IPS DF 4.7 (cell line): ENCODE measurements around the gene EXT2.

ENCODE experiments used
- DNase-seq: peaks from one replicate; pipeline ENCODE4 v3.0.0-alpha.2; 2013; ENCODE audit warnings: low spot score; ENCODE audit errors: extremely low read depth

EXT2 gene

DNA sequence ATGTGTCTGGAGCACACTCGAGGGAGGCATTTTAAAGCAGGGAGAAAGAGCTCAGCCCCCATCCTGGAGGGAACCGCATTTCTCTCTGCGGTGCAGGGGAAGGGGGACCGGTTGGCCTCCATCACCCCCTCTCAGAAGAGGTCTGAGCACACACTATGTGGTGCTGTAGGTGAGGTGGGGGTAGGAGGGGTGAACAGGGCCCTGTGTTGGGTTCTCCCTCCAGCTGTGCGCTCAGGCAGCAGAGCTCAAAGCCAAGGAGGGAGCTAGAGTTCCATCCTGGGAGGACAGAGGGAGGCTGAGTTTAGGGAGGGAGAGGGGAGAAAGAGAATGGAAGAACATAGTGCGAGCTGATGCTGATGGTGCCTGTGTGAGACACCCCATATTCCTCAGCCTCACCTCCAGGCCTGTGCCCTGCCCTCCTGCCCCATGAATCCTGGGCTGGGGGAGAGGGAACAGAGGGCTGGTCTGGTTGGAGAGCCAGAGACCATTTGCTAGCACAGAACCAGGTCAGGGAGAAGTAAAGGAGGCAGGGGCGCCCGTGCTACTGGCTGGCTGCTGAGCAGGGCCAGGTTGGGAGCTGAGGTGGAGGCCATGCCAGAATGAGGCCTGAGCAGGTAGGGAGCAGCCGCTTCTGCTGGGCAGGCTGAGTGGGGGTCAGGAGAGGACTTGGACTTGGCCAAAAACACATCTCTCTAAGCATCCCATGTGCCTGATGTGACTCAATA lies 170.7 kb downstream of the EXT2 start:
- DNase-seq: no peak

DNA sequence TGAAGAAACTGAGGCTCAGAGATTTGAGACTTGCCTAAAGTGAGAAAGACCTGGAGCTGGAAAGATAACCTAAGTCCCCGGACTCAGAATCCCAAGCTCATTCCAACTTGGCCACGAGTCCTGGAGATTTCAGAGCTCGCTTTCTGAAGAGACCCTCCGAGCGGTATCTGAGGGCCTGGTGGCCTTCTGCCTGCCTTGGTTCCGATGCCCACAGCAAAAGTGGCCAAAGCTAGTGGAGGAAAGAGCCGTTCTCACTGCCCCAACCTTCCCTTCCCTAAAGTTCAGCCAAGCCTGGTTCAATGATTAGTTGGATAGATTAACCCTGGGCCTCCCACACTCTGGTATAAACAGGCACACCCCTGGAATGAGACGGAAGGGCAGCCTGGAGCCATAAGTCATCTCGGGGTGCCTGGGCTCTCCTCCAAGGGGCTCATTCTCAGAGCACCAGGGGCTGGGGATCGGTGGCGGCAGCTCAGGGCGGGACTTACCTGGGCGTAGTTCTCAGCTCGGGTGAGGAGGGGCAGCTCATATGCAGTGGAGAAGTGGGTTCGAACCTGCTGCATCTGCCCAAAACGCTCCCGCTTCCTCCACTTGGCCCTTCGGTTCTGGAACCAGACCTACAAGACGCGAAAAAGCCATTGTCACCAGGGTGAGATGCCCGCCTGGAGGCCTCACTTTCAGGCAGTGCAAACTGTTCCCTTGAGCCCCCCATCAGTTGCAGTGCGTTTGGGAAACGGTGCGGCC lies 171.7 kb downstream of the EXT2 start:
- DNase-seq: no peak

DNA sequence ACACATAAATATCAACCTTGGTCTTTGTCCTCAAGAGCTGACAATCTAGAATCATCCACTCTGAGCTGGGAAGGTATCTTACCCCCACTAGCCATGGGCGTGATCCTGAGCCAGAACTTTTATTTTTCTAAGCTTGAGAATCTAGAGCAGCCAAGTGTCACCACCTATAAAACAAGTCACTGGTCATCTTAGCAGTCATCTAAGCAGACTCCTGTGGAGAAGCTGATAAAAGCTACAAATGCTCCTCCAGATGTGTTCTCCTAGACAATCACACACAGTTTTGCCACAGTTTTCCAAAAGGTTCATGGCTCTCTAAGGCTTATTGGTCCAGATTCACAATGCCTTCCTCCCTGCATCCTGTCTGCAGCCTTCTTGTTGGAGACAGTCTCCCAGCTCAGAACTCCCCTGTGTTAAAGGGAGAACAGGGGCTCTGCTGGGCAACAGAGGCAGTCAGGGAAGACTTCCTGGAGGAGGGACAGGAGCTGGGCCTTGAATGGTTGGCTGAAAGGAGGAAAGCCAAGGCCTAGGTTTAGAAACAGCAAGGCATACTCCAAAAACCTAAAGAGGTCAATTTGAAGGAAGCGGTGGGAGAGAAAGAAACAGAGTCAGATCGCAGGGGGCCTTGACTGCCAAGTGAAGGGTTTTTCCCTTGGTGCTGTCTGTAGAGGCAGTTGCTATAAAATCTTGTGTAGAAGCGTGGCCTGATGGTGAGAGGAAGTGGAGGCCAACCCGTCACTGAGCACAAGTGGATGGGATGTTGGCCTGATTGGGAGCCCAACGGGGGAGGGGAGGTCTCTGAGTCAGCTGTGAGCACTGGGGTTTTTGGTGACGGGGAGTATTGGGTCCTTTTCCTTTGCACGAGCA lies 172.5 kb downstream of the EXT2 start:
- DNase-seq: no peak

DNA sequence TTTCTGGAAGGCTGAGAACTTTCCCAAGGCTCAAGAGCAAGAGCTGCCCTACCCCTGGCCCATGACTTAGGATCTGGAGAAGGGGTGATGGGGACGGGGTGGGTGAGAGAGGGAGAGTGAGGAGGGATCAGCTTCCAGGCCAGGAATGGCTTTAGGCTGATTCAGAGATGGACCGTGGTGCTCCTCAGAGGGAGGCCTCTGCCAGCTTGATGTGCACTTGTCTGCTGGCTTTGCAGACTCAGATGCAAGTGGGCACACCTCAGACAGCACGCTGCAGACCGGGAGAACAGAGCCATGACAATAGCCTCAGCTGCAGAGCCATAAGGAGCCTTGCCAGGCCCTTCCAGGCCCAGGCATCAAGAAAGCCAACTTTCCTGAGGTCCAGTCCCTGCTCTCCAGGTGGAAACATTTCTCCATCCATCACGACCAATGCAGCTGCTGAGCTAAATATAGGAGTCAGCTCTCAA lies 173.2 kb downstream of the EXT2 start:
- no peak for DNase-seq

DNA sequence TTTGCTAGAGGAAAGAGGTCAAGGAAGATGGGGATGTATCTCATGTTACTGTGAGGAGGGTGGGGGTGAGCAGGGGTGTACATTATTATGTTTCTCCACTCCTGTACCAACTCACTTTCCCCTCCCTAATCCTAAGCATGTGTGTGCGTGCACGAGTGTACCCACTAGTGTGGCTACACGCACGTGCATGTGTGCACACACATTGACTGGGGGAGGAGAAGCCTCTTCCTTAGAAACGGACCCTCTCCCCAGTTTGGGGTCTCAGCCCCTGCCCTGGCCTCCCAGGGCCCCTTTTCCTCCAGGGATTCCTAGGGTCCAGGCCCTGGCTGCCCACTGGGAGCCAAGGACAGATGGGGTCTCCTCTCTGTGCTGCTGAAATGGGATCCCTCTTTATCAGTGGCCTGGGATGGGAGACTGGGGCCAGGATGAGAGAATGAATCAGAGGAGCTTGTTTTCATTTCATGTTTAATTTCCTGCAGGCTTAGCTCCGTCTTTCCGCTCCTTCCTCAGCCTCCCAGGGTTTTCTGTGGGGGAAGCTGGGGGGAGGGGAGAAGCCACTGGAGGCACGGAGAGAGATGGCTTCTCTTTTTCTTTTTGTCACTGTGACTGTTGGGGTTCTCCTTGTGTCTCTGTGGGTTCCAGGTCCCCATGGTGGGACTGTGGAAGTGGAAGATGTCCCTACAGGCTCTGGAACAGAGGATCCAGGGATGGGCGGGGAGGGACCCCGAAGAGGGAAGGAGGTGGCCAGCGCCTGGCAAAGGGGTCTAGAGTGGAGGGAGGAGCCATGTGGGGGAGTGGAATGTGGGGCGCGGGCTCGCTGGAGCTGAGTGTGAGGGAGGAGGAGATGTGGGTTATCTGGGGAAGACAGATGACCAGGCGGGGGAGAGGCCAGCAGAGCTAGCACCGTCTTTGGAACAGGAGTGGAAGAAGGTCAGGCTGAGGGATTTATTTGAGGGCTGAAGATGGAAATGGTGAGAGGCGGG lies 174.2 kb downstream of the EXT2 start:
- no peak for DNase-seq

DNA sequence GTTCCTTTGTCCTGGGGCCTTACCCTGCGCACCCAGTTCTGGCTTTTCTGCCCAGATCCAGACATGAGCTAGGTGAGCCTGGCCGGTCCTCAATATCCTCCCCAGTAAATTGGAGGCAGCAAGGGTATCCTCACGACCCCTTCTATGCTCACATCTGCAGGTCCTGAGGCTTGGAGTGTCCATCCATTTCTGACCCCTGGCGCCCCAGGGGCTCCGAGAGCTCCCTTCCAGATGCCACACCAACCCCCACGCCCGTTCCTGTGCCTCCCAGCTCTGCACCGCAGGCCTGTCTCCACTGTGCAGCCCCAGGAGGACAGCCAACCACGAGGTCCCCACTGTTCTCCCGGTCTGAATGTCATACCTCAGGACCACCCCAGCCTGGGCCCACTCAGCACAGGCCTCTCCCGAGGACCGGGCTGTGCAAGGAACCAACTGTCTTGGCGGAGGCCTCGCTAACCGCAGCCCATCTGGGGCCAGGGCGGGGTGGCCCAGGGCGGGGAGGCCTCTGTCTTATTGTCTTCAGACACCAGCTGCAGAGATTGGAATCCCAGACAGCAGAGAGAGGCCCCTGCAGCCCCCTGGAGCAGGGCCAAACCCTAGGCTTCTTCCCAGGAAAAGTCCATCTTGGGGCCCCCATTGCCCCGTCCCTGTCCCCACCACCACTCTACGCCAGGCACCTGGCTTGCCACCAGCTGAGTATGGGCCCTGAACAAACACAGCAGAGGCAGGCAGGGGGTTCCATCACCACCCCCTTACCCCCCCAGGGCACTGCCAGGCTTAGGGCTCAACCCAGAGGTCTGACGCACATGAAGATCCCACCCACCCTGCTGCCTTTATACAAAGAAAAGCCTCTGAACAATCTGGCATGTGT lies 175.2 kb downstream of the EXT2 start:
- no peak for DNase-seq

DNA sequence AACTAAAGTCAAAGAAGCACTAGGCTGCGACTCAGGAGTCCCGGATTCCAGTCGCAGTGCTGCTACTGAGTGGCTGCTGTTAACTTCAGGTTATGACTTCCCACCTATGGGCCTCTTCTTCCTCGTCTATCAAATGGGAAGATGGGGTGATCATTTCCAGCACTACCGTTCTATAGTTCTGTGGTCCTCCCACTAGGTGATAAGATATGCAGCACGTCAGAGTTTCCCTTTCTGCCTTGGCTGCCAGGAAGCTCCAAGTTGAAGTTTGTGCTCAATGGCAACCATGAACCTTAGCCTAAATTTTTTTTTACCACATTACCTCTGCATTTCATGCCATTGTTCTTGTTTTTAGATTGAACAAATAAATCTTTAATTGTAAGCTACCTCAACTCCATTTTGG lies 175.8 kb downstream of the EXT2 start:
- DNase-seq: no peak

DNA sequence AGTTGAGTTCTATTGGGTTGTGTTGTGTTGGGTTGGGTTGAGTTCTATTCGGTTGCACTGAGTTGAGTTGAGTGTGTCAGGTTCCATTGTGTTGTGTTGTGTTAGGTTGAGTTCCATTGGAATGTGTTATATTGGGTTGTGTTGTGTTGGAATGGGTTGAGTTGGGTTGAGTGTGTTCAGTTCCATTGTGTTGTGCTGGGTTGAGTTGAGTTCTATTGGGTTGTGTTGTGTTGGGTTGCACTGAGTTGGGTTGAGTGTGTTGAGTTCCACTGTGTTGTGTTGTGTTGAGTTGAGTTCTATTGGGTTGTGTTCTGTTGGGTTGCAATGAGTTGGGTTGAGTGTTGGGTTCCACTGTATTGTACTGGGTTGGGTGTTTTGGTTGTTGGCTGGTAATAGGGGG lies 178.9 kb downstream of the EXT2 start:
- no peak for DNase-seq

DNA sequence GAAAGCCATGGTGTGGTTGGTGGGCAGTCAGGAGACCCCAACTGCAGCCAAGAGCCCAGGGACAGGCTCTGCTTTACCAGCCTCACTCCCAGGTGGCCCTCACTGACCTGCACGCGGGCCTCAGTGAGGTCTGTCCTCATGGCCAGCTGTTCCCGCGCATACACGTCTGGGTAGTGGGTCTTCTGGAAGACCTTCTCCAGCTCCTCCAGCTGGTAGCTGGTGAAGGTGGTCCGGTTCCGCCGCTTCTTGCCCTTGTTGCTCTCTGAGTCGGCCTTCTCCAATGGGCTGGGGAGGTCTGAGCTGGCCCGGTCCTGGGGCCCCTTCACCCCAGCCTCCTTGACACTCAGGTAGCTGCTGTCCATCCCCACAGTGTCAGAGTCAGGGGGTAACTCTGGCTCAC lies 179.8 kb downstream of the EXT2 start:
- DNase-seq: no peak

DNA sequence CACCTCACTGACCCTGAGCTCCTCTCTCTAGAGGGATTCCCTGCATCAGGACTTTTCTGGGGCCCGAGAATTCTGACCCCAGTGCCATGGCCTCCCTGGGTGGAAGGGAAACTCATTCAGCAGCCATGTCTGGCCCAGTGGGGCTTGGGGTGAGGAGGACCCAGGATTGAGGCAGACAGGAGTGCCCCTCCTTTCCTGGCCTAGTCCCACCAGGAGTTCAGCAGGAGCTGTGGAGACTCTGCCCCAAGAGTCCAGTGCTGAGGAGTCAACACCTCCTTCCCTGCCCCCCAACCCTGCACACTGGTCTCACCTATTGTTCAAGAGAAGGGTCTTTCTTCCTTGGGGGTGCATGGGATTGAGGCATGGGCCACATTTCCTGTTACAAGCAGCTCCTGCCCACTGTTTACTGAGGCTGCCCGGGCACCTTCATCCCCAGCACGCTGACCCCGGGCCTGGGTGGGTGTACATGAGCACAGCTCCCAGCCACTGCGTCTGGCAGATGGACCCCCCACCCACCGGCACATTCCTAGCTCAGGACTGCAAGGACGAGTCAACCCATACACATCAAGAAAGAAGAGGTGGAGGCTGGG lies 180.6 kb downstream of the EXT2 start:
- no peak for DNase-seq

DNA sequence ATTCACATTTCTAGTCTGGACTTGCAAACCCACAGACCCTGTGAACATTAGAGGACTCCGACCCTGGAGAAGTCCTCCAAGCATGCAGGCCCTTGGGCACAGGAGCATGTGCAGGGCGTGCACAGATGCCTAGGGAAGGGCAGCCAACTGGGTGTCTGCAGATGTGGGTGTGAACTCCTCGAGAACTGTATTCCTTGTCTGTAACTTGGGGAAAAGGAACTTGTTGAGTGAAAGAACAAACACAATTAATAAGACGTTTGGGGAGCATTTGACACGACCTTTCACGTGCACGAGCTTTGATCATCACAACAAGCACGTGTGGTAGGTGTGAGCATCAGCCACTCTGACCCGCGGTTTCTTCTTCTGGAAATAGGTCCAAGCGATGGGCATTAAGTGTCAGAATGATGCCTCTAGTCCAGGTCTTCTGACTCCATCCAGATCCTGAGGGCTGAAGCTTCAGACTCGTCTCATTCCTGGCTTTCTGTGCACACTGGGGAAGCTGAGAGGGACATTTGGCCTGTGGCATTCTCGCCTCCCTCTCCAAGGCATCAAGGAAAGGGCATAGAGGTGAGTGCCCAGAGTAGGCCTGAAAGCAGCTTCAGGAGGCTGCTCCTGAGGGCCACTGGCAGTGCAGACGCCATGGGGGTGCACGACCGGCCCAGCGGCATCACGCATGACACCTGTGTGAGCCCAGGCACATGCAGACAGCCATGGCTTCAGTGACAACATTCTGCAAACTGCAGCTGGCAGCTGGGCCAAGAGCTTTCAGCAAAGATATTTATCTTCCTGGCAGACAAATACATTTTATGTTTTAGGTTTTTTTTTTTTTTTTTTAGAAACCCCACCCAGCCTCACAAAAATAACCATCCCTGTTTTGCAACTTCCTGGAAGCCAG lies 182.0 kb downstream of the EXT2 start:
- DNase-seq: no peak

DNA sequence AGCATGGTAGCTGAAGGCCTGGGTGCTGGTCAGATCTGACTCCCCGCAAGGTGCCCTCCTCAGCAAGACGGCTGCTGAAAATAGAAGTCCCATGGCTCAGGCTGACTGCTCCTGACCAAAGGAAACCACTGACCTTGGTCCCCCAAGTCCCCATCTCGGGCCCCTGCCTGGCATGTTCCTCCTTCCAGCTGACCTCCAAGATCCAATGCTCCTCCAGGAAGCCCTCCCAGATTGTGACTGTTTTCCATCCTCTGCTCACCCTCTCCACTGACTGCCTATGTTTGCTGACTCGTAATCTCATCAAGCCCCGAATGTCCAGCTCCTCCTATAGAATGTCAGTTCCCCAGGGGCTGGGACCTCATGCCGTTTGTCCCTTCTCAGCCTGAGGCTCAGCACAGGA lies 184.0 kb downstream of the EXT2 start:
- no peak for DNase-seq

DNA sequence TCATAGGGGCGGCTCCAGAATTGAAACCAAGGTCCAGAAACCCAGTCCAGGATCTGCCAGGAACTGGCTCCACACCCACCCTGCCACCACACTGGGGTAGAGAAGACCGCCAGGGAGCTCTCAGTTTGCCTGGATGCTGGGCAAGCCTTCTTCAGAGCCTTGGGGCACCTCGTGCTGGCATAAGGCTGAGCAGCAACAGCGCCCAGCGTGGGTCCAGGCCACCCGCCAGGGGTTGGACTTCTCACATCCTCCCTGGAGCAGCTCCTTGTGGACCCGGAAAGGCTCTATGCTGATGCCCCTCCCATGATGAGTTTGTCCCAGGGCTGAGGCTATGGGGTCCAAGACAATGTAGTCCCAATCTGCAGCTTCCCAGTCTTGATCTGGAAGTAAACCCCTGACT lies 184.8 kb downstream of the EXT2 start:
- DNase-seq: no peak

DNA sequence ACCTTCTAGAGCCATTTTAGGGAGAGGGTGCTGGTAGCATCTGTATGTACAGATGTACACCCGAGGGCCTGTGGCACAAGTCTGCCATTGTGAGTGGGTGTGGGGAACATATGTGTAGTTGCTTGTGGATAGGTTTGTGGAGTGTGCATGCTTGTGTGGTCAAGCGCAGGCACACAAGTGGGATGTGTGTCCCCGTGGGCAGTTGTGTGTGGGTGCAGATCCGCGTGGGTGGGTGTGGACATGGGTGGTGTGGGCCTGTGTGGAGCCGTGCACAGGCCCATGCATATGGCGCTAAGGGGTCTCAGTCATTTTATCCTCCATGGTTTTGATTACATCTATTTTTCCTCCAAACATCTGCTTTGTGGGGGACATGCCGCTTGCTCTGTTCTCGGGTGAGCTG lies 185.7 kb downstream of the EXT2 start:
- no peak for DNase-seq

DNA sequence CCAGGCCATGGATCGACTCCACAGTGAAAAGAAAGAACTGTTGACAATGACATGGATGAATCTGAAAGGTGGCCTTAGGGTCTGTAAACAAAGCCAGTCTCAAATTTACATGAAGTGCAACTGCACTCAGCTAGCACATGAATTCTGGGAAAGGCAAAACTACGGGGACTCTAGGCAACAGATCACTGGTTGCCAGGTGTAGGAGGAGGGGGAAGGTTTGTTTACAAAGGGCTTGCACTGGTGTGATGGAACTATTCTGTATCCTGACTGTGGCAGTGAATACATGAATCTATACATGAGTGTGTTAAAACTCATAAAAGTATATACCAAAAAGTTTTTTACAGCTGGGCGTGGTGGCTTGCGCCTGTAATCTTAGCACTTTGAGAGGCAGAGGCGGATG lies 187.1 kb downstream of the EXT2 start:
- DNase-seq: no peak

DNA sequence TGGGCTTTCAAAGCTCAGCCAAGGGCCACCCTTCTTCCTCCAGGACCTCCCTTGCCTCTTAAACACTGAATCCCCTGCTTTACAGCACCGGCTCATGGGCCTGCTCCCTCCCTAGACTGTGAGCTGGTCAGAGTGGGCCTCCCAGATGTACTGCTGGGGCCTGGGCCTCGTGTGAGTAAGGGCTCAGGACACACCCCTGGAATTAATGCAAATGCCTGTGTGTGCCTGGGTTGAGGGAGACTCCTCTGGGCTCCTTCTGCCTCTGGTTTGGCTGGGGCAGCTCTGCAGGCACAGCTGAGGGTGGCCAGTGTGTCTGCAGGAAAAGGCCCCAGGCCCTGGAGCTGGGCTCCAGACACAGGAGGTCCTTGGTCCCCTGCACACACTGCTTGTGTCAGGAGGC lies 190.3 kb downstream of the EXT2 start:
- no peak for DNase-seq

DNA sequence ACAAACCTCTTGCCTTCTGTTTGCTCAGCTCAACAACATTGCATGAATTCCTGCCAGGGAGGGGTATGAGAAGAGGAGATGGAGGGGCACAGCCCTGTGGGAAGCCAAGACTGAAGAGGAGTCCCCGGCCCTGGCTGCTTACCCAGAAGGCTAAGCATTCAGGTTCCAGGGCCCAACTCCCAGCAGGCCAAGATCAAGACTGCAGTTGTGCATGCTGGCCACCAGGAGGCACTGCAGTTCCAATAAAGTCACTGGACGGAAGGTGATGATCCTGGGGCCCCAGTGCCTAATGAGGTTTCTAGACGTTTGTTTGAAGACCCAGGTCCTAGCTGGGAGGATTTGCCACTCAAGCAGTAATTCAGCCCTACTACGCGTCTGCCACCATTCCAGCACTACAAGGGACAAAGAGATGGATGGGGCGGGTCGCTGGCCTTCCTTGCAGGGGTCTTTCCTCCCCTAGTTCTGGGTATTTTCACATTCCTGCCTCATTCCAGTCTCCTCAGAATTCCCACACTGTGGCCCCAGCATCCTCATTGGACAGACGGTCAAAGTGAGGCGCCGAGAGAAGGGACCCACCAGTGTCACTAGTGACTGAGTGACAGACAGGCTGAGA lies 190.9 kb downstream of the EXT2 start:
- DNase-seq: no peak

DNA sequence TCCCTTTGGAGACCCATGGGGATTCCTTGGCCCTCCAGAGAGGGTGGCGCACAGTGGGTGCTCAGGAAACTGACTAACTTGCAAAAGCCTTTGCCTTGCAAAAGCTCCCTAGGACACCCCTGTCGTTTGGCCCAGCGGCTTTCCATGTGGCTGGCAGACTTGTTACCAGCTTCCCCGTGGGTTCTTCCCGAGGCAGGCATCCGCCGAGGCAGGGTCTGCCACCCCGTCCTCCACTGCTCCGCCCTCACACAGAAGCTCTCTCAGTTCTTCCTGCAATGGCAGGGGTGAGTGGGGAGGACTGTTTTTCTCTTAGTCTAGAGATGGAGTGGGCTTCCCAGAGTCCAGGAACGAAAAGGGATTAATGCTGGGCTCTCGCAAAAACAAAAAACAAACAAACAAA lies 191.4 kb downstream of the EXT2 start:
- DNase-seq: no peak
